ENCODE results near the gene ZNF462.

The ZNF462 gene

DNA sequence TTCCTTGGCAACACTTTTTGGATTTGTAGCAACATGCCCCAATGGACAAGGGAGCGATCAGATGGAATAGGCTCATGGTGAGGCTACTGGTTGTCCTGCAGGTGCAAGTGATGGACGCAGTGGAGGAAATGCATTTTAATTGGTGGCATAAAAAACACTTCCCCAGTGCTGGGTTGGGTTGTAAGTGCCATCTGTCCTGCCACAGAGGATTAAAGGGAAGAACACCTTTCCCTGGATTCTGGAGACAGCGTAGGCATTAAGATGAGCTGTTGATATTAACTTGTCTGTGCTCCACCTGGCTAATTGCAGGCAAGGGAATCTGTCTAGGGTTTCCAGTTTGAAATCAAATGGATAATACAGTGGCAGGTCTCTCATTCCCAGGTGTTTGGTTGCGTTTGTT lies 173.4 kb downstream of the ZNF462 start:
- no peaks in the 10 kb centered on the region for H3K36me3 ChIP-seq (ENCODE audit: control insufficient read depth in 2 of 2, insufficient read depth in 2 of 2, low read length in 2 of 2)
- no peaks in the 10 kb centered on the region for H3K9me3 ChIP-seq (ENCODE audit: control insufficient read depth in 2 of 2, low read length in 2 of 2)
- no peak overlapping the region for H3K9ac ChIP-seq (ENCODE audit: low read length in 2 of 2)
- no peak overlapping the region for H3K4me3 ChIP-seq (ENCODE audit: low read length in 2 of 2)
- no peaks in the 10 kb centered on the region for H3K27me3 ChIP-seq (ENCODE audit: control insufficient read depth in 1 of 2, insufficient read depth in 2 of 2, low read length in 2 of 2)
- H3K27ac ChIP-seq (ENCODE audit: low read length) = no peak overlapping the region
- no peaks in the 10 kb centered on the region for H3K4me1 ChIP-seq (ENCODE audit: control insufficient read depth, insufficient read depth, low read length)

- H3K9me3 ChIP-seq (ENCODE audit: control insufficient read depth in 2 of 2, low read length in 2 of 2) = no peaks in the 10 kb centered on the region
- no peak overlapping the region for H3K4me3 ChIP-seq (ENCODE audit: low read length in 2 of 2)
- H3K27me3 ChIP-seq (ENCODE audit: control insufficient read depth in 1 of 2, insufficient read depth in 2 of 2, low read length in 2 of 2) = no peaks in the 10 kb centered on the region
- H3K36me3 ChIP-seq (ENCODE audit: control insufficient read depth in 2 of 2, insufficient read depth in 2 of 2, low read length in 2 of 2) = no peaks in the 10 kb centered on the region
- no peak overlapping the region for H3K9ac ChIP-seq (ENCODE audit: low read length in 2 of 2)
- no peak overlapping the region for H3K27ac ChIP-seq (ENCODE audit: low read length)
- peaks cover 9% of the 10 kb centered on the region for H3K4me1 ChIP-seq (ENCODE audit: control insufficient read depth, insufficient read depth, low read length)
Measured at GRCh38 chr9:107039542-107039941, 176.6 kb downstream of the ZNF462 start.

GRCh38 chr9:107042606-107043005 lies 179.6 kb downstream of the ZNF462 start:
- H3K27me3 ChIP-seq (ENCODE audit: control insufficient read depth in 1 of 2, insufficient read depth in 2 of 2, low read length in 2 of 2) = no peaks in the 10 kb centered on the region
- H3K9me3 ChIP-seq (ENCODE audit: control insufficient read depth in 2 of 2, low read length in 2 of 2) = no peaks in the 10 kb centered on the region
- no peak overlapping the region for H3K27ac ChIP-seq (ENCODE audit: low read length)
- H3K9ac ChIP-seq (ENCODE audit: low read length in 2 of 2) = no peak overlapping the region
- H3K4me1 ChIP-seq (ENCODE audit: control insufficient read depth, insufficient read depth, low read length) = peaks cover 9% of the 10 kb centered on the region
- no peak overlapping the region for H3K4me3 ChIP-seq (ENCODE audit: low read length in 2 of 2)
- no peaks in the 10 kb centered on the region for H3K36me3 ChIP-seq (ENCODE audit: control insufficient read depth in 2 of 2, insufficient read depth in 2 of 2, low read length in 2 of 2)

DNA sequence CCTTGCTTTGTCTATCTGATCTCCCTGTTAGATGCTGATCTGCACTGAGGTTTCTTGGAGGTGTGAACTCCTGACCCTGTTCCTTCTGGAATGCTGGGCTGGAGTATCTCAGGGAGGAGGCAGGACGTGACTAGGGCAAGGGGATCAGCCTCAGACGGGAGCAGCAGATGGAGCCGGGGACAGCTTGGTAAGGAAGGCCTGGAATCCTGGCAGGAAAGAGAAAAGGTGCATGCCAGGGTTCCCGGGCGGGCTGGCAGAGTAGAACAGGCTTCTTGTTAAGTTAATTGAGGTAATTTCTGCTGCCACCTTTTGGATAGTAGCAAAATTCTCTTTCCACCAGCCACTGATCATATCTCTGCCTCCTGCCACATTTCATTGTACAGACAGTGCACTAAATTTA lies 180.9 kb downstream of the ZNF462 start:
- Histone ChIP-seq H3K9me3 (ENCODE audit: control insufficient read depth in 2 of 2, low read length in 2 of 2) (no peaks in the 10 kb centered on the region), H3K4me3 (ENCODE audit: low read length in 2 of 2) (no peak overlapping the region), H3K9ac (ENCODE audit: low read length in 2 of 2) (no peak overlapping the region), H3K36me3 (ENCODE audit: control insufficient read depth in 2 of 2, insufficient read depth in 2 of 2, low read length in 2 of 2) (no peaks in the 10 kb centered on the region), H3K4me1 (ENCODE audit: control insufficient read depth, insufficient read depth, low read length) (peaks cover 9% of the 10 kb centered on the region), H3K27ac (ENCODE audit: low read length) (no peak overlapping the region), H3K27me3 (ENCODE audit: control insufficient read depth in 1 of 2, insufficient read depth in 2 of 2, low read length in 2 of 2) (no peaks in the 10 kb centered on the region)

DNA sequence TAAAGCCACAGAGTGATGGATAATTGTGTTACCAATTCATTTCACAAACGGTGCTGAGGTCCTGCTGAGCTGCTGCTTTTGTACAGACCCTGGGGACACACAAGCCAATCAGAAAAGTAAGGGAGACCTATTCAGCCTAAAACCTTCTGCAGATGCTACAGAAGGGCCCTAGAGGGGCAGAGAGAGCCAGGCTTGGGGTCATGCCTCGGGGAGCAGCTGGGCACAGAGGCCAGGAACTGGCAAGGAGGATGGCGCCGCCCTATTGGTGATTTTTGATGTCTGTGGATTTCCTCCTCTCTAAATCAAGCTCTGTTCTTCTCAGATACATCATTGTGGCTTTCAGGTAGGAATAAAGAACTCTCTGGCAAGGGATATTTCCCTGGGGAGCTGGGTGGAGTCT lies 181.9 kb downstream of the ZNF462 start:
- H3K27me3 ChIP-seq (ENCODE audit: control insufficient read depth in 1 of 2, insufficient read depth in 2 of 2, low read length in 2 of 2) = no peaks in the 10 kb centered on the region
- H3K27ac ChIP-seq (ENCODE audit: low read length) = no peak overlapping the region
- H3K4me3 ChIP-seq (ENCODE audit: low read length in 2 of 2) = no peak overlapping the region
- no peaks in the 10 kb centered on the region for H3K9me3 ChIP-seq (ENCODE audit: control insufficient read depth in 2 of 2, low read length in 2 of 2)
- H3K36me3 ChIP-seq (ENCODE audit: control insufficient read depth in 2 of 2, insufficient read depth in 2 of 2, low read length in 2 of 2) = no peaks in the 10 kb centered on the region
- peaks cover 9% of the 10 kb centered on the region for H3K4me1 ChIP-seq (ENCODE audit: control insufficient read depth, insufficient read depth, low read length)
- H3K9ac ChIP-seq (ENCODE audit: low read length in 2 of 2) = no peak overlapping the region

GRCh38 chr9:107046692-107047091 lies 183.7 kb downstream of the ZNF462 start:
- Histone ChIP-seq H3K27me3 (ENCODE audit: control insufficient read depth in 1 of 2, insufficient read depth in 2 of 2, low read length in 2 of 2) (no peaks in the 10 kb centered on the region), H3K4me3 (ENCODE audit: low read length in 2 of 2) (no peak overlapping the region), H3K9me3 (ENCODE audit: control insufficient read depth in 2 of 2, low read length in 2 of 2) (no peaks in the 10 kb centered on the region), H3K9ac (ENCODE audit: low read length in 2 of 2) (no peak overlapping the region), H3K36me3 (ENCODE audit: control insufficient read depth in 2 of 2, insufficient read depth in 2 of 2, low read length in 2 of 2) (no peaks in the 10 kb centered on the region), H3K27ac (ENCODE audit: low read length) (no peak overlapping the region), H3K4me1 (ENCODE audit: control insufficient read depth, insufficient read depth, low read length) (peaks cover 9% of the 10 kb centered on the region)

DNA sequence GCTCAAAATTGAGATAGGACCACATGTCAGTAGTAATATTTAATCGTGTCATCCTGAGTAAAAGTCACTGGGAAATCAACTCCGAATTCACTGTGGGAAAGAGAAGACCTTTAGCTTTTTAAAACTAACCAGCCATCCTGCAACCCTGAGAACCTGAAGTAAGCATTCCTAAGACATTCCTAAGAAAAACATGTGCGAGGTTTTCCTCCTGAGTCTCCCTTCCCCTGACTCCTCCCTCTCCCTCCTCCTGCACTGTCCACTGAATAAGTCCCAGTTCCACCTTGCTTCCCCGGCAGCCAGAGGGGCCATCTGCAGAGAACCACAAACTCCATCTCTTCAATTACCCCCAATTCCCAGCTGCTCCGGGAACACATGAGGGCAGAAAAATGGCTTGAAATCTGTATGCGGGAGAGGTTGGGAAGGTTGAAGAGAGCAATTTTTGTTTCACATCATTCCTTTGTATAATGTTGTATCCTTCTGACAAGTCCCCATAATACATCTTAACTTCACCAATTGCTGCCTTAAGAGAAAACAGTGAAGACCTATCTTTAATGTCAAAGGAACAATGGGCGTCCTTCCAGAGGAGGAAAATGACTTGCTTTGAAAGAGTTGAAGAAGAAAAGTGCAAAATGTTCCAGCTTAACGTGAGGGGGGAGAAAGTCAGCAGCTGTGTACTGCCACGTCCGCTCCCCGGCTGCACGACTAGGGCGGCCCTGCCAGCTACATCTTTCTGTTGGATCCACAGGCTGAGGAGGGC lies 186.3 kb downstream of the ZNF462 start:
- Histone ChIP-seq H3K27me3 (ENCODE audit: control insufficient read depth in 1 of 2, insufficient read depth in 2 of 2, low read length in 2 of 2) (no peaks in the 10 kb centered on the region), H3K4me1 (ENCODE audit: control insufficient read depth, insufficient read depth, low read length) (peaks cover 2% of the 10 kb centered on the region), H3K36me3 (ENCODE audit: control insufficient read depth in 2 of 2, insufficient read depth in 2 of 2, low read length in 2 of 2) (no peaks in the 10 kb centered on the region), H3K9me3 (ENCODE audit: control insufficient read depth in 2 of 2, low read length in 2 of 2) (no peaks in the 10 kb centered on the region), H3K9ac (ENCODE audit: low read length in 2 of 2) (no peak overlapping the region), H3K4me3 (ENCODE audit: low read length in 2 of 2) (no peak overlapping the region), H3K27ac (ENCODE audit: low read length) (no peak overlapping the region)

DNA sequence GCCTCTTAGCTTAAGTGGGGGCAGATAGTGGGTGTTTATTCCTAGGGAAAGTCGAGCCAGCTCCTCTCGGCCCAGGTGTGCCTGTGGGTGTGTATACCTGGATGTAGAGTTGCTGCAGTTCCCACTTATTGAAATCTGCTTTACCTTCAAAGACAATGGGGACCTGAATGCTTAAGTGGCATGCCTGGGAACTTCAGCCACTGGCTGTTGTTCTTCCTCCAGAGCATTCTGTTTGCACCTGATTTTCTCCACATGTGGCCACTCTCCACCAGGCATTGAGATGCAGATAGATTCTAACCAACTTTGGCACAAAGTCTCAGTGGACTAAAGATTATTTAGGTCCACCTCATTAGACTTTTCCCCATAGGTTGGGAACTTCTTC lies 186.8 kb downstream of the ZNF462 start:
- H3K4me1 ChIP-seq (ENCODE audit: control insufficient read depth, insufficient read depth, low read length) = no peaks in the 10 kb centered on the region
- H3K27me3 ChIP-seq (ENCODE audit: control insufficient read depth in 1 of 2, insufficient read depth in 2 of 2, low read length in 2 of 2) = no peaks in the 10 kb centered on the region
- no peak overlapping the region for H3K4me3 ChIP-seq (ENCODE audit: low read length in 2 of 2)
- no peak overlapping the region for H3K27ac ChIP-seq (ENCODE audit: low read length)
- no peak overlapping the region for H3K9ac ChIP-seq (ENCODE audit: low read length in 2 of 2)
- H3K36me3 ChIP-seq (ENCODE audit: control insufficient read depth in 2 of 2, insufficient read depth in 2 of 2, low read length in 2 of 2) = no peaks in the 10 kb centered on the region
- no peaks in the 10 kb centered on the region for H3K9me3 ChIP-seq (ENCODE audit: control insufficient read depth in 2 of 2, low read length in 2 of 2)

DNA sequence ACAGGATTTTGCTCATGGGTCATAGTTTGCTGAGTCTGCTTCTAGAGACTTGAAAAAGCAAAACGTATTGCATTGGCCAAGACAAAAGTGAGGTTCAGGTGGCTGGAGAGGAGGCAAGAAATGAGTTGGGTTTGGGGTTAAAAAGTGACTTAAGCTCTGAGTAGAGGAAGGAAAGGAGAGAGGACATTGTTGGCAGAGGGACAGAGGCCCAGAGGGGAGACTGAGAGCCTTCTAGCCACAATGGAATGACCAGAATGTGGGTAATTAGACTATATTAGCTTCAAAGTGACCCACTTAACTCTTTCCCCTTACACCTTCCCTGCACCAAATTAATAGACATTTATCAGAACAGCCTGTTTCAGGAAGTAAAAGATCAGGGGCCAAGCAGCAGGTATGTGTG lies 188.4 kb downstream of the ZNF462 start:
- H3K4me1 ChIP-seq (ENCODE audit: control insufficient read depth, insufficient read depth, low read length) = no peaks in the 10 kb centered on the region
- no peak overlapping the region for H3K27ac ChIP-seq (ENCODE audit: low read length)
- H3K36me3 ChIP-seq (ENCODE audit: control insufficient read depth in 2 of 2, insufficient read depth in 2 of 2, low read length in 2 of 2) = no peaks in the 10 kb centered on the region
- H3K9me3 ChIP-seq (ENCODE audit: control insufficient read depth in 2 of 2, low read length in 2 of 2) = no peaks in the 10 kb centered on the region
- no peaks in the 10 kb centered on the region for H3K27me3 ChIP-seq (ENCODE audit: control insufficient read depth in 1 of 2, insufficient read depth in 2 of 2, low read length in 2 of 2)
- H3K9ac ChIP-seq (ENCODE audit: low read length in 2 of 2) = no peak overlapping the region
- no peak overlapping the region for H3K4me3 ChIP-seq (ENCODE audit: low read length in 2 of 2)

DNA sequence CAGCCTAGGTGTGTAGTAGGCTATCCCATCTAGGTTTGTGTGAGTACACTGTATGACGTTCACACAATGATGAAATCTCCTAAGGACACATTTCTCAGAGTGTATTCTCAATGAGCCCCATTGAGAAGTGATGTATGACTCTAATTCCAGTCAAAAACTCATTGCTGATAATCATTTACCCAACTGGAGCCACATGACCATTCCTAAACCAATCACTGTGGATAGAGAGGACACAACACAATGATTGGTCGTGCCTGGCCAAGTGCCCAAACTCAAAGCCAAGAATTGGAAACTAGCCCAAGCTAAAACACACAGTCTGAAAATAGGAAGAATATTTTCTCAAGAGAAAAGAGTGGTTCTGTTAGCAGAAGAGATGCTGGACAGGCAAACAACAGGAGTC lies 191.2 kb downstream of the ZNF462 start:
- H3K4me1 ChIP-seq (ENCODE audit: control insufficient read depth, insufficient read depth, low read length) = no peaks in the 10 kb centered on the region
- H3K36me3 ChIP-seq (ENCODE audit: control insufficient read depth in 2 of 2, insufficient read depth in 2 of 2, low read length in 2 of 2) = no peaks in the 10 kb centered on the region
- H3K4me3 ChIP-seq (ENCODE audit: low read length in 2 of 2) = no peak overlapping the region
- no peak overlapping the region for H3K27ac ChIP-seq (ENCODE audit: low read length)
- no peak overlapping the region for H3K9ac ChIP-seq (ENCODE audit: low read length in 2 of 2)
- H3K27me3 ChIP-seq (ENCODE audit: control insufficient read depth in 1 of 2, insufficient read depth in 2 of 2, low read length in 2 of 2) = no peaks in the 10 kb centered on the region
- H3K9me3 ChIP-seq (ENCODE audit: control insufficient read depth in 2 of 2, low read length in 2 of 2) = no peaks in the 10 kb centered on the region

DNA sequence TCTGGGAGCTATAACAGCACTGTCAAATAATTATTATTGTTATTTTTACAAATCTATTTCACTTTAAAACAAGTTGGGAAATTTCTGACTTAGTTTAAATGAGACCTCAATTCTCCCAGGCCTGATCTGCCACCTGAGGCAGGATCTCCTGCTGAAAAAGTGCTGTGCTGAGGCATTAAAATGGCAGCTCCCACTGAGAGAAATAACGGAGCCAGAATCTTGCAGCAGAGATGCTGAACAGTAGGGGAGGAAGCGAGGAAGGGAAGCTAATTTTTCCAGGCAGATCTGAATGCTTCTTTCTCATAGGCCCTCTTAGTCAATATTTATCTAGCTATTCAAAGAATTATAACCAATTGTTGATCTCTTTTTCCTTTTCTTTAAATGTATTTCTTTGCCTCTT lies 196.3 kb downstream of the ZNF462 start:
- no peak overlapping the region for H3K9ac ChIP-seq (ENCODE audit: low read length in 2 of 2)
- H3K4me1 ChIP-seq (ENCODE audit: control insufficient read depth, insufficient read depth, low read length) = no peaks in the 10 kb centered on the region
- H3K27me3 ChIP-seq (ENCODE audit: control insufficient read depth in 1 of 2, insufficient read depth in 2 of 2, low read length in 2 of 2) = no peaks in the 10 kb centered on the region
- H3K4me3 ChIP-seq (ENCODE audit: low read length in 2 of 2) = no peak overlapping the region
- no peaks in the 10 kb centered on the region for H3K9me3 ChIP-seq (ENCODE audit: control insufficient read depth in 2 of 2, low read length in 2 of 2)
- no peaks in the 10 kb centered on the region for H3K36me3 ChIP-seq (ENCODE audit: control insufficient read depth in 2 of 2, insufficient read depth in 2 of 2, low read length in 2 of 2)
- H3K27ac ChIP-seq (ENCODE audit: low read length) = no peak overlapping the region

Measured in stomach smooth muscle (tissue), 2 donors.